GM21737 (cell line): Measurements from ENCODE around the gene IQGAP2.

Source experiments
- ATAC-seq: cut with Tn5 transposase; IDR thresholded peaks from one replicate; pipeline ENCODE4 v1.9.1; 2021; ENCODE audit warnings: mild to moderate bottlenecking, moderate library complexity; ENCODE audit not compliant: unreplicated experiment

Gene IQGAP2

GRCh38 chr5:76383126-76383832 lies 19.8 kb upstream of the IQGAP2 start:
- no peak for ATAC-seq

DNA sequence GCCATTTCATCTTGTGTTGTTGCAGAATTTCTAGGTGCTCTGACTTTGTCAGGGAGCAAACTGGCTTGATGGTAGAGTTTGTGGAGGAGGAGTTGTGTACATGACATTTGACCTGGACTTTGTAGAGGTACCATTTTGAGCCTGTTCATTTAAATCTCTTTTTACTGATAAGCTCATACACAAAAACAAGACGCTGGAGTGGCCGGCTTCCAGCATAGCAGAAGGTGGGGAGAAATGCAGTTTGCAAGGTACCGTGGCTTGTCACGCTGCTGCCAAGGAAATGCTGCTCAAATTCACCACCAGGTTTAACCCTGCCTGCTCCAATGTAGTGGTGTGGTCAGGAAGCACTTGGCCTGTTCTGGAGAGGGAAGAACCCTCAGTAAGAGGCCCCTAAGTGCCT lies 18.9 kb upstream of the IQGAP2 start:
- no peak for ATAC-seq

- ATAC-seq = no peak
Observed at GRCh38 chr5:76384705-76385104, 18.4 kb upstream of the IQGAP2 start.

GRCh38 chr5:76385540-76385939 lies 17.5 kb upstream of the IQGAP2 start:
- no peak for ATAC-seq

GRCh38 chr5:76386360-76386759 lies 16.7 kb upstream of the IQGAP2 start:
- no peak for ATAC-seq

DNA sequence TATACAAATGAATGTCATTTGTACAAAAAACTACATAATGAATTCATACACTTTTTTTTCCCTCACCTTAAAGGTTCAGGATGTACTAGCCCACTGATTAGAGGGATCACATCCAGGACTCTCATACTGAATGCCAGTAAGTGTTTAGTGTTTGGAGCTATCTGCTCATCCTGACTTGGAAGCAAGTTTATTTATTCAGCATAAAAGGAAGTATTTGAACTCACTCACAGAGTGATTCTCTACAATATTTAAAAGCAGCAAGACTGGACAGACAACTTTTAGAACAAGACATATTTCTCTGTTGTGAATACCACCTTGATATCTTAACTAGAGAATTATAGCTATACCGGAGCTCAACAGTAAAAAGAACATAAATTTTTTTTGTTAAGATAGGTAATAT lies 14.8 kb upstream of the IQGAP2 start:
- ATAC-seq = no peak

DNA sequence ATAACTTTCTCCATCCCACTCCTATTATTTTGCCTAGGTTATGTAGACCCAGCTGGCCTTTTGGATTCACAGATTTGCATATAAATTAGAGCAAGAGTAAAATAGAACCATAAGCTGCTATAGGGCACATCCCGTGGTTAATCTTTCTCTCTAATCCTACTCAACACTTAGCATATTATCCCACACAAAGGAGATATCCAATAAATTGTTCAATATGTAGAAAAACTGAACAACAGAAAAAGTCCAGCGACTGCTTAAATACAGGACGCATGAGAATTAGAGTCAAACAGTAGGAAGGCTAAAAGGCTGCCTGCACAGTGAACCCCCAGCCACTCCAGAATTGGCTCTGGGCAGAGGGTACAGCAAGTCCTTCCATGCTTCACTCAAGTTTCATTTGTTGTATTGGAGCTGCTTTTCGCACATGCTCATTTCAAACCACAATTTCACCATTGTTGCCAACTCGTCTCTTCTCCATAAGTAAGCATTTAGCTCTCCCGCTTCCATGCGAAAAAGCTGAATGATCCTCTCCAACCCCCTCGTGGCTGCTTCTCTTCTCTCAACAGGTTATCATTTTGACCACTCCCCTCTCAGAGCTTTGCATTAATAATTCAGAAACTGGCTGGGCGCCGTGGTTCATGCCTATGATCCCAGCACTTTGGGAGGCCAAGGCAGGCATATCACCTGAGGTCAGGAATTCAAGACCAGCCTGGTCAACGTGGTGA lies 14.1 kb upstream of the IQGAP2 start:
- no peak for ATAC-seq

GRCh38 chr5:76389513-76390154 lies 13.5 kb upstream of the IQGAP2 start:
- no peak for ATAC-seq

GRCh38 chr5:76391014-76391413 lies 12.1 kb upstream of the IQGAP2 start:
- ATAC-seq = no peak

GRCh38 chr5:76393035-76393680 lies 9.9 kb upstream of the IQGAP2 start:
- ATAC-seq = no peak

DNA sequence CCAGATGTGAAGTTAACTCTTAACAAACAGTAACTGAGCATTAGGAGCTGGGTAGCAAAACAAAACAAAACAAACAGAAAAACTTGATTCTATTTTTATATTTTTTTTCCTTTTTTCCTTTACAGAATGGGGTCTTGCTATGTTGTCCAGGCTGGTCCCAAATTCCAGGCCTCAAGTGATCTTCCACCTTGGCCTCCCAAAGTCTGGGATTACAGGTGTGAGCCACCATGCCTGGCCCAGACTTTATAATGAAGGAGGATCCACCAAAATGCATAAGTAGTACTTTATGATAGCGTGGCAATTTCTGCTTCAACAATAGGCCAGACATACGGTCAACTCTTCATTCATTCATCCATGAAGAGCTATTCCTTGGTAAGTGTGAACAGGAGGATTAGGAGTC lies 5.9 kb upstream of the IQGAP2 start:
- ATAC-seq = no peak

DNA sequence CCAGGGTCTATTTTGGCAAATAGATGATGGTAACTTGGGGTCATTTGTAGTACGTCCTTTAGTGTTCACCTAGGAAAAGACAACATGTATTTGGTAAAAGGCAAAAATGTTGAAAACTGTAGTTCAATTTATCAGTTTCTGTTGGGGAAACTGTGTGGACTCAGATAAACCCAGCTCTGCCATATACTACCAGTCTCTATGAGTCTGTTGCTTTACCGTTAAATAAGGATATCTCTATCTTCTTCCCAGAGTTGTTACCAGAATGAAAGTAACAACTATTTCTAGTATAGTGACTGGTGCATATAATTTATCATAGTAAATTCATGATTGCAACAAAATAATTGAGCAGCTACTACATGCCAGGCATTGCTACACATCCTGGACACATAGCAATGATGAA lies 3.8 kb upstream of the IQGAP2 start:
- no peak for ATAC-seq

GRCh38 chr5:76400466-76400865 lies 2.6 kb upstream of the IQGAP2 start:
- ATAC-seq = no peak

GRCh38 chr5:76401801-76402250 lies 1.3 kb upstream of the IQGAP2 start:
- peak; percentile 16 for ATAC-seq

- ATAC-seq = peak; percentile 32
Observed at GRCh38 chr5:76402251-76402885, 717 bp upstream of the IQGAP2 start.

DNA sequence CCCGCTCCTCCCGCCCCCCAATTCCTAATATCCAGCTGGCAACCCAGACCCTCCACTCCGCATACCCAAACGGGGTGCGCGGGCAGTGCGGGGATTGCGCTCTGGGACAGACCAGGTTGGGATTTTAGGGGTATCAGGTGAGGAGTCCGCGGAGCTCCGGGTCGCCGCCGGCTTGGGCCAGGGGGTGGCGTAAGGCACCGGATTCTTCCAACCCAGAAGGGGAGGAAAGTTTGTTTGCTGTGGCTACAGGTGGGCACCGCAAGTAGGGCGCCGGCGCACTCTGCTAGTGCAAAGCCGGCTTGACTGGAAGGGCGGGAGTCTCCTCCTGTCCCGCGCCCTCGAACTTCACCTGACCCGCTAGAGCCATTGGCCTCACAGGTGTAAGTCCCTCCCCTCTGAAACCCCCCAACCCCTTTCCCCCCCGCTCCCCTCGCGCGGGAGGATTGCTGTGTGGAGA lies 709 bp downstream of the IQGAP2 start:
- ATAC-seq = peak; percentile 19

- peak; percentile 23 for ATAC-seq
Observed at GRCh38 chr5:76404223-76405211, 1.4 kb downstream of the IQGAP2 start.

GRCh38 chr5:76406014-76406413 lies 2.9 kb downstream of the IQGAP2 start:
- ATAC-seq = no peak

DNA sequence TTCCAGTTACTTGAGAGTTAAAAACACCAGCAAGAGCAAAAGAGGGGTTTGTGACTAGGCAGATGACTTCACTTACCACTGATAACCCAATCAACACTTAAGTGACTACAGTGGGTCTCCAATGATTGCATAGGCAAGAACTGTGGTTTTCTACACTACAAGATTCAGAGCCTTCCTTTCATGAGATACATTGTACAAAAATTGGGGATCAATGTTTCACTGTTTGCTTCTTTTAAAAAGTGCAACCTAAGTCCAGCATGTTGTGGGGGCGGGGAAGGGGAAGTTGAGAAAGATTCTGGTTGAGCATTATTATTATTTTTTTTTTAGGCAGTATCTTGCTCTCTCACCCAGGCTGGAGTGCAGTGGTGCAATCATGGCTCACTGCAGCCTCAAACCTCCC lies 3.6 kb downstream of the IQGAP2 start:
- ATAC-seq = no peak
